G401.6 (cell line): ENCODE measurements around the gene ST3GAL3.
"Not testable (repeated sequence)": the region's sequence is repeated elsewhere in the genome, so short reads cannot be mapped to it uniquely, and the experiment has no call there.

Experiments used
- FAIRE-seq: peaks from 2 replicates; lab custom pipeline; 2012; peaks lifted over from hg19 to GRCh38; lab: Jason Lieb, UNC

ST3GAL3 gene

DNA sequence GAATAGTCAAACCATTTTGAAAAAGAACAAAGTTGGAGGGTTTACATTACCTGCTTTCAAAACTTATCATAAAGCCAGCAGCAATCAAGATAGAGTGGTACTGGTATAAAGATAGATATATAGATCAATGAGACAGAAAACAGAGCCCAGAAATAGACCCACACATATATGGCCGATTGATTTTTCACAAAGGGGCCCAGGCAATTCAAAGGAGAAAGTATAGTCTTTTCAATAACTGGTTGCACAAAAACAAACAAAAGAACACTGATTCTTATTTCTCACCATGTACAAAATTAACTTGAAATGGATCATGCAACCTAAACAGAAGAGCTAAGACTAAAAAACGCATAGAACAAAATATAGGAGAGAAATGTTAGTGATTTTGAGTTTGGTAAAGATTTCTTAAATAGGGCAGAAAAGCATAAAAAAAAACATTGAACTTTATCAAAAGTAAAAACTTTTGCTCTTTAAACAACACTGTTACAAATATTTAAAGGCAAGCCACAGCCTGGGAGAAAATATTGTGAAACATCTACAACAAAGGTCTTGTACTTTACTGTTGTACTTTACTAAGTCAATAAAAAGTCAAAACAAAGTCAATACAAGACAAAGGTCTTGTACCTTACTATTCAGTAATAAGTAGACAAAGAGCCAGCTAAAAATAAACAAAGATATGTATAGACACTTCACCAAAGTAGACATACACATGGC lies 50.2 kb downstream of the ST3GAL3 start:
- no peak for FAIRE-seq

- FAIRE-seq: no peak
Observed at GRCh38 chr1:43760745-43761317, 53.5 kb downstream of the ST3GAL3 start.

GRCh38 chr1:43763497-43763973 lies 56.2 kb downstream of the ST3GAL3 start:
- peak; percentile 88 for FAIRE-seq

GRCh38 chr1:43764581-43764980 lies 57.2 kb downstream of the ST3GAL3 start:
- no peak for FAIRE-seq

- FAIRE-seq: no peak
Observed at GRCh38 chr1:43766086-43766784, 58.9 kb downstream of the ST3GAL3 start.

DNA sequence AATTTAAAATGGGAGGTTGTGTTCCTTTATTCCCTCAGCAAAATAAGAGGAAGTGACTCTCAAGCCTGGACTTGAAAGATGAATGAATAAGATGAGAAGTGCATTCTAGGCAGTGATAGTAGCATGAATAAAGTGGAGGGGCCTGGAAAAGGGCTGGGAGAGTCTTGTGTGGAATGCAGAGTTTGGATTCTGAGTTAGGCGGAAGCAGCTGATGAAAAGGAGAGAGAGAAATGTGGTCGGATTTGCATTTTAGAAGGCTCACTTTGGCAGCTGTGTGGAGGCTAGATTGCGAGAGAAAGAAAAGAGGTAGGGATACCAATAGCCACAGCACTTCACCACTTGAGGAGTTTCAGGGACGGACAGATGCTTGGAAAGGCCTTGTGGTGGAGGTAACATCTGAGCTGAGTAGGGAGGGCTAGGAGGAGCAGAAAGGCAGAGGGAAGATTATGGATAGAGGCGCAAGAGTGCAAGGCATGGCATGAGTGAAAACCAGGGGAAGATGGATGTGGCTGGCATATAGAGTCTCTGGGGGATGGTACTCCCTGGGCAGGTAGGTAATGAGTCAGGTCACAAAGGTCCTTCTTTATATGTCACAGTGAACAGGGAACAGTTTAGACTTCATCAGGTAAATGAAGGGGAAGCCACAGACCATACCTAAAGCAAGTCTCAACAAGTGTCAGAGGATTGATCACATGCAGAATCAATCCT lies 59.6 kb downstream of the ST3GAL3 start:
- no peak for FAIRE-seq

- FAIRE-seq: no peak
Observed at GRCh38 chr1:43768168-43768567, 60.8 kb downstream of the ST3GAL3 start.

- FAIRE-seq: peak; percentile 45
Observed at GRCh38 chr1:43769350-43769908, 62.1 kb downstream of the ST3GAL3 start.

- FAIRE-seq: no peak
Observed at GRCh38 chr1:43770111-43770510, 62.8 kb downstream of the ST3GAL3 start.

DNA sequence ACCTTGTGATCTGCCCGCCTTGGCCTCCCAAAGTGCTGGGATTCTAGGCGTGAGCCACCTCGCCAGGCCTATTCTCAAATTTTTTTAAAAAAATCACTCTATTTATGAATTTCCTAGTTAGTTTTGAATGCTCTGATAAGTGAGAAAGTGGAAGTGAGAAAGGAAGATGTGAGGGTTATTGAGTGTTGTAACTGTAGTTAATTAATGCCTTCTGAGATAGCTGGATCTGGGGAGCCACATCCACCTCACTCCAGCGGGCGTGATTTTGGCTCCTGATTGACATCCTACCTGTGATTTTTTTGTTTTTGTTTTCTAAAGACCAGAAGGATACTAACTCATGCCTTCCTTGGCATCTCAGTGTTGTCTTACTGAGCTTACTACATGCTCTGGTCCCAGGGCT lies 65.6 kb downstream of the ST3GAL3 start:
- no peak for FAIRE-seq

GRCh38 chr1:43773821-43774220 lies 66.5 kb downstream of the ST3GAL3 start:
- FAIRE-seq: no peak

DNA sequence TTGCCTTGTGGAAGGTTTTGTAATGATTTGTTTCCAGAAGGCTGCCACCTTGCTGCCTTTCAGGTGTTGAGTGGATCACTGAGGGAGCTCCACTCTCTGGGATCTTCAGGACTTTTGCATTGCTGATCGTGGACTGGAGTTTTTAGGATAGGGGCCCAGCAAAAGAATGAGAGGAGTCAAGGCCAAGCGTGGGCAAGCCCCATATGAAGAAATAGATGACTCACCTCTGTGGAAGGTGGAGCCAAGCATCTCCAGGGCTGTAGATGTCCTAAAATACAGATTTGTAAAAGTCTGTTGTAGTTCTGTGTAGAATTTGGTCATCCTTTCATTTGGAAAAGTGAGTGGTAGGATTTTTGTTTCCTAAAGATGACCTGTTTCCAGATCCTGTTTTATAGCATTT lies 67.0 kb downstream of the ST3GAL3 start:
- no peak for FAIRE-seq

DNA sequence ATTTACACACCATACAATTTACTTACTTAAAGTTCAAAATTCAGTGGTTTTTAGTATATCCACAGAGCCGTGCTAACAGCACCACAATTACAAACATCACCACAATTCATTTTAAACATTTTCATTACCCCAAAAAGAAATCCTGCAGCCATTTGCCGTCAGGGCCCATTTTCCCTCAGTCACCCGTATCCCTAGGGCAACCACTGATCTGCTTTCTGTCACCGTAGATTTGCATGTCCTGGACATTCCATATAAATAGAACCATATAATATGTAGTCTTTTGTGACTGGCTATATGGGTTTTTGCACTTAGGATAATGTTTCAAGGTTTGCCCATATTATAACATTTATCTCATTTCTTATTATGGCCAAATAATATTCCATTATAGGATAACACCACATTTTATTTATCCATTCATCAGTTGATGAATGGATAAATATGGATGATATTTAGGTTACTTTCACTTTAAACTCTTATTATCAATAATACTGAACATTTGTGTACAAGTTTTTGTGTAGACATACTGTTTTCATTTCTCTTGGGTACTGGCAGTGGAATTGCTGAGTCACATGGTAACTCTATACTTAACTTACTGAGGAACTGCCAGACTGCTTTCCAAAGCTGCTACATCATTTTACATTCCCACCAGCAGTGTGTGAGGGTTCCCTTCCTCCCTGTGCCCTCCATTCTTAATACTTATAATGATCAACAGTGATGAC lies 68.9 kb downstream of the ST3GAL3 start:
- FAIRE-seq: no peak

DNA sequence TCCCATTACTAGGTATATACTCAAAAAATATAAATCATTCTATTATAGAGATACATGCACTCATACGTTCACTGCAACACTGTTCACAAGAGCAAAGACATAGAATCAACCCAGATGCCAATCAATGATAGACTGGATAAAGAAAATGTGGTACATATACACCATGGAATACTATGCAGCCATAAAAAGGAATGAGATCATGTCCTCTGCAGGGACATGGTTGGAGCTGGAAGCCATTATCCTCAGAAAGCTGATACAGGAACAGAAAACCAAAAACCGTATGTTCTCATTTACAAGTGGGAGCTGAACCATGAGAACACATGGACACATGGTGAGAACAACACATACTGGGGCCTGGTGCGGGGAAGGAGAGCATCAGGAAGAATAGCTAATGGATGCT lies 70.6 kb downstream of the ST3GAL3 start:
- FAIRE-seq: not testable (repeated sequence)

- FAIRE-seq: no peak
Observed at GRCh38 chr1:43779266-43779665, 71.9 kb downstream of the ST3GAL3 start.

DNA sequence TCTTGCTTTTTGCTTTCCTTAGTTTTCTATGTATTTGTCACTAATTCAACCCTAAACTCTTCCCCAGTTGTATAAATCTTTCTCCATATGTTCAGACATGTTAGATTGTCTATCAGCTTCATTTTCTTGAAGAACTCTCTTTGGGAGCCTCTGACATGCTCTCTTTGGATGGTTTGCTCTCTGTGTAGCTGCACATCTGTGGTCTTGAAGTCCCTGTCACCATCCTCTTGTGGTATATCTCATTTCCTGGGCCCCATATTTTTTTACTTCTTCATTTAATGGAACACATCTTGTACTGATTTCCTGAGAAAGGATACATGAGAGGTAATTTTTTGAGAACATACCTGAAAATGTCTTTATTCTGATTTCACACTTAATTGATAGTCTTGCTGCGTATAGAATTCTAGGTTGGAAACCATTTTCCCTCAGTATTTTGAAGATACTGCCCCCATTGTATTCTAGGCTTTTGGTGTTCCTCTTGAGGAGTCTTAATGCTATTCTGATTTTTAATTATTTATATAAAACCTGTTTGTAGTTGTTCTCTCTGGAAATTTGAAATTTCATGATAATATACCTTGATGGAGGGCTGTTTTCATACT lies 72.6 kb downstream of the ST3GAL3 start:
- FAIRE-seq: no peak

DNA sequence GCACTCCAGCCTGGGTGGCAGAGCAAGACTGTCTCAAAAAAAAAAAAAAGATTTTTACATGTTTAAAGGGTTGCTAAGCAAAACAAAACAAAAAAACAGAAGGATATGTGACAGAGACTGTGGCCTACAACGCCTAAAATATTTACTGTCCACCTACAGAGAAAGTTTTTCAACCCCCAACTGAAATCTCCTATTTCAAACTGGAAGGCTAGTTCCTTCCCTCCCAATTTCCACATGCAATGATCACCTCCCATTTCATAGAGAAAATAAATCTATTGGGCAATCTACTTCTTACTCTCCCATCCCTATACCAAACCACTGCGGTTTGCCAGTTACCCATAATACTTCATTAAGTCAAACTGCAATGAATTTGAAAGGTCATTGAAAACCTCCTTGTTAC lies 74.2 kb downstream of the ST3GAL3 start:
- FAIRE-seq: no peak

DNA sequence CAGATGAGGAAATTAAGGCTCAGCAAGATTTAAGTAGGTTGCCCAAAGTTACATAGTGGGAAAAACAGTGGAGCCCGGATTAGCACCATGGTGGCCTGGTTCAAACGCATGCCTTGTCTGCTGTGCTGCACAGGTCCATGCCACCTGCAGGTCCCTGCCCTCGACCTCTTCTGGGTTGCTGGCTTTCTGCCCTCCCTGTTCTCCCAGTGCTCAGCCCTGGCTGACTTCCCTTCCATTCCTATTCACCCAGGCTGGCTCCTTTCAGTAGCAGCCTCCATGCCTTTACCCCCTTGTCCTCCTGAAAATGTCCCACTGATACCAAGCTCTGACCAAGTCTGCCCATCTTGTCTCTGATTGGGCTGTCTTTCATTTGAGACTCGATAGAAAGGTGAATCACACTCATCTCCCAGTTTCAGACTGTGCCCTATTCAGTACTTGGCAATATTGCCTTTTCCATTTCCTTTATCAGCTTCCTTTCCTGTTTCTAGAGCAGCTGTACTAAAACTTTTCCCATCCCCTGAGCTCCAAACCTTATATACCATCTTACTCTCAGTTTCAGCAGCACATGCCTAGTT lies 75.8 kb downstream of the ST3GAL3 start:
- no peak for FAIRE-seq

DNA sequence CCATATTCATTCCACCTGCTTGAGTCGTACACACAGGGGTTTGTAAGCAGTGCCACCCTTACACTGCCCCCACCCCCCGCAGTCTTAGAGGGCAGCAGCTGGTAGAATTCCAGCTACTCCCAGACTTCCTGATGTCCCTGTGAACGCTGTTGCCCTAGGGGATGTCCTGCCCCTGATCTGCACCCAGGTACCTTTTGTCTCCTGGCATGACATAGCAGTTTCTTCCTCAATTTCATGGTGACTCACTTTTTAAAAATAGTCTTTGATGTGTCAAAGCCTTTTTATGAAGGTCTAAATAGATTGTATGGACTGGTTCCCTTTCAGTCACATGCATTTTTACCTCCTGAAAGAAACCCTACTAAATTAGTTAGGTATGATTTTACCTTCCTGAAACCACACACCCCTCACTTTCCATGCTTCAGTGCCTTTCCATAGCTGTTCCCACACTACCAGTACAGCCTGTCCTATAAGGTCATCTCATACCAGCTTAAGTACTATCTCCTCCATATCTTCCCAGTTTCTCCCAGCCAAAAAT lies 76.4 kb downstream of the ST3GAL3 start:
- FAIRE-seq: no peak

- FAIRE-seq: no peak
Observed at GRCh38 chr1:43786201-43786958, 79.0 kb downstream of the ST3GAL3 start.
